IMR-90 (cell line): Measurements from ENCODE around the gene DIP2C. TPM values are rescaled to one million over a fixed set of nuclear protein-coding genes. Genes with fewer than 3 reads are reported as not detected.
A peak's percentile ranks its signal among the peaks of the same experiment; 100 is the strongest.

ENCODE experiments used
- ATAC-seq: fragments of 200-7000 bp; cut with Tn5 transposase; 2 replicates; pipeline ENCODE4 v1.9.1; 2020; ENCODE audit warnings: low read depth, mild to moderate bottlenecking, moderate library complexity
- BruUV-seq: library from RNA; stranded (reverse); fragments of 400-500 nt; replicated peaks from 2 replicates; lab custom pipeline; 2021; lab: Mats Ljungman, UMichigan
- CTCF ChIA-PET: fragments of 300-600 bp; formaldehyde crosslinking; extraction: SDS; loops from one replicate; lab custom pipeline; 2021; ENCODE audit warnings: antibody characterized with exemption; lab: Yijun Ruan, JAX
- POLR2A ChIA-PET: fragments of 300-600 bp; sonication (Branson Sonifier 250); formaldehyde crosslinking; loops from one replicate; lab custom pipeline; 2022; ENCODE audit warnings: antibody characterized with exemption; ENCODE audit not compliant: unreplicated experiment; lab: Charles Lee
- DNase-seq: peaks from one replicate; pipeline ENCODE4 v3.0.0; 2013
- H2AFZ ChIP-seq: replicated peaks from 2 replicates; pipeline ENCODE3; 2013; ENCODE audit warnings: low read length, mild to moderate bottlenecking; ENCODE audit not compliant: poor library complexity
- H2AK5ac ChIP-seq: 2 replicates; pipeline ENCODE4 v1.6.1; 2013; ENCODE audit warnings: low read depth, low read length, inconsistent platforms
- H2AK9ac ChIP-seq: replicated peaks from 2 replicates; pipeline ENCODE3; 2013; ENCODE audit warnings: mild to moderate bottlenecking, low read depth, low read length, moderate library complexity; ENCODE audit not compliant: poor library complexity
- H2BK120ac ChIP-seq: 2 replicates; pipeline ENCODE4 v1.6.1; 2013; ENCODE audit warnings: low read depth, low read length, inconsistent platforms
- H2BK15ac ChIP-seq: 3 replicates; pipeline ENCODE4 v1.6.1; 2013; ENCODE audit warnings: low read depth, low read length, inconsistent platforms
- H2BK20ac ChIP-seq: 2 replicates; pipeline ENCODE4 v1.6.1; 2013; ENCODE audit warnings: low read depth, mild to moderate bottlenecking, inconsistent platforms, low read length, moderate library complexity
- H2BK5ac ChIP-seq: 2 replicates; pipeline ENCODE4 v1.6.1; 2013; ENCODE audit warnings: mild to moderate bottlenecking, low read depth, low read length, inconsistent platforms; ENCODE audit not compliant: poor library complexity, severe bottlenecking
- H3K14ac ChIP-seq: replicated peaks from 2 replicates; pipeline ENCODE4 v1.6.1; 2013; ENCODE audit warnings: low read depth, low read length, inconsistent platforms
- H3K18ac ChIP-seq: 2 replicates; pipeline ENCODE4 v1.6.1; 2013; ENCODE audit warnings: low read depth, low read length, control low read depth
- H3K23ac ChIP-seq: 2 replicates; pipeline ENCODE4 v1.6.1; 2013; ENCODE audit warnings: low read depth, low read length, inconsistent platforms
- H3K27ac ChIP-seq: 2 replicates; pipeline ENCODE4 v1.5.1; 2013; ENCODE audit warnings: mild to moderate bottlenecking, control low read depth, low read length; ENCODE audit not compliant: insufficient read depth
- H3K27me3 ChIP-seq: 2 replicates; pipeline ENCODE4 v1.6.1; 2013; ENCODE audit warnings: low read length; ENCODE audit not compliant: control insufficient read depth, insufficient read depth
- H3K36me3 ChIP-seq: 2 replicates; pipeline ENCODE4 v1.6.1; 2013; ENCODE audit warnings: low read length, mixed read lengths; ENCODE audit not compliant: control insufficient read depth, insufficient read depth
- H3K4ac ChIP-seq: 2 replicates; pipeline ENCODE4 v1.6.1; 2013; ENCODE audit warnings: low read depth, low read length, inconsistent platforms
- H3K4me1 ChIP-seq: 2 replicates; pipeline ENCODE4 v1.6.1; 2013; ENCODE audit warnings: low read length, mixed read lengths; ENCODE audit not compliant: control insufficient read depth, insufficient read depth
- H3K4me2 ChIP-seq: 2 replicates; pipeline ENCODE4 v1.6.1; 2013; ENCODE audit warnings: low read depth, mild to moderate bottlenecking, control low read depth, low read length, moderate library complexity
- H3K4me3 ChIP-seq: 2 replicates; pipeline ENCODE4 v1.5.1; 2013; ENCODE audit warnings: low read depth, mild to moderate bottlenecking, control low read depth, low read length, moderate library complexity; ENCODE audit not compliant: insufficient read depth
- H3K56ac ChIP-seq: 2 replicates; pipeline ENCODE4 v1.6.1; 2013; ENCODE audit warnings: low read length, inconsistent platforms; ENCODE audit not compliant: insufficient read depth; ENCODE audit errors: extremely low read depth
- H3K79me1 ChIP-seq, 2 experiments: 2 replicates each; pipeline ENCODE4 v1.6.1; 2013; ENCODE audit warnings: low read length in 2 of 2, inconsistent platforms in 1 of 2, low read depth in 1 of 2
- H3K9ac ChIP-seq: 2 replicates; pipeline ENCODE4 v1.6.1; 2013; ENCODE audit warnings: low read depth, low read length, control low read depth
- H3K9me1 ChIP-seq: 2 replicates; pipeline ENCODE4 v1.6.1; 2013; ENCODE audit warnings: low read length, inconsistent platforms; ENCODE audit not compliant: insufficient read depth
- H3K9me3 ChIP-seq: 2 replicates; pipeline ENCODE4 v1.6.1; 2013; ENCODE audit warnings: low read length; ENCODE audit not compliant: control insufficient read depth, insufficient read depth
- H4K20me1 ChIP-seq: 2 replicates; pipeline ENCODE4 v1.6.1; 2013; ENCODE audit warnings: low read length, inconsistent platforms; ENCODE audit not compliant: insufficient read depth
- H4K5ac ChIP-seq: 2 replicates; pipeline ENCODE4 v1.6.1; 2013; ENCODE audit warnings: mild to moderate bottlenecking, low read depth, low read length, control low read depth
- H4K8ac ChIP-seq, 2 experiments: 2 replicates each; pipeline ENCODE4 v1.6.1; 2013; ENCODE audit warnings: low read depth in 2 of 2, low read length in 2 of 2, control low read depth in 1 of 2, inconsistent platforms in 1 of 2
- H4K91ac ChIP-seq: 2 replicates; pipeline ENCODE4 v1.6.1; 2013; ENCODE audit warnings: low read depth, low read length, inconsistent platforms; ENCODE audit not compliant: insufficient read depth
- CEBPB ChIP-seq: IDR thresholded peaks from 2 replicates; pipeline ENCODE4 v1.6.1; 2012; ENCODE audit warnings: low read depth, low read length, improper control_type of control experiment
- MAFK ChIP-seq: IDR thresholded peaks from 2 replicates; pipeline ENCODE4 v1.6.1; 2012; ENCODE audit warnings: low read depth, low read length, improper control_type of control experiment
- NFE2L2 ChIP-seq: fragments of 150-350 bp; IDR thresholded peaks from 2 replicates; pipeline ENCODE4 v1.6.1; 2016; ENCODE audit warnings: low read depth, mild to moderate bottlenecking, low read length
- POLR2A ChIP-seq: IDR thresholded peaks from 2 replicates; pipeline ENCODE4 v1.6.1; 2012; ENCODE audit warnings: mild to moderate bottlenecking, low read depth, low read length
- RCOR1 ChIP-seq: IDR thresholded peaks from 2 replicates; pipeline ENCODE4 v1.6.1; 2012; ENCODE audit warnings: mild to moderate bottlenecking, low read length, improper control_type of control experiment; ENCODE audit not compliant: insufficient replicate concordance
- WGBS, 2 experiments: methylation state at CpG; one replicate each; pipeline versions ENCODE4 v1.1.5 to v1.1.7; 2013; ENCODE audit warnings: missing lambda C conversion rate in 2 of 2; ENCODE audit not compliant: insufficient read length in 1 of 2; ENCODE audit errors: extremely low coverage in 2 of 2; 5-methylcytosine and 5-hydroxymethylcytosine counted together
- dilution Hi-C: fragments of 300-500 bp; cut with HindIII; formaldehyde crosslinking; loops from one replicate; pipeline ENCODE4 v1.14.3; 2018; ENCODE audit warnings: low sequenced_read_pairs; ENCODE audit not compliant: unreplicated experiment
- in situ Hi-C: fragments of 300-500 bp; cut with MboI; formaldehyde crosslinking; loops from 3 replicates; pipeline ENCODE4 v1.14.3; 2019; ENCODE audit warnings: low sequenced_read_pairs, inconsistent platforms, mixed read lengths
- intact Hi-C: fragments of 100-400 bp; cut with micrococcal nuclease; formaldehyde crosslinking; loops from 2 replicates; pipeline ENCODE4 v1.10.0; 2022
- polyA plus RNA-seq, 3 experiments: library from polyadenylated mRNA; depleted of rRNA; stranded (reverse); fragments of >200 nt; gene quantifications; 2 replicates each; pipeline ENCODE4 v1.2.3, GENCODE V29; 2012; ENCODE audit warnings: low replicate concordance in 1 of 3
- total RNA-seq: library from RNA; depleted of rRNA; stranded (reverse); fragments of >200 nt; gene quantifications from 2 replicates; pipeline ENCODE4 v1.2.3, GENCODE V29; 2012

Gene DIP2C
- total and polyA plus RNA-seq, 2 of the 4 experiments (the other 2 are of a cell fraction): 8.6 to 17.3 TPM

DNA sequence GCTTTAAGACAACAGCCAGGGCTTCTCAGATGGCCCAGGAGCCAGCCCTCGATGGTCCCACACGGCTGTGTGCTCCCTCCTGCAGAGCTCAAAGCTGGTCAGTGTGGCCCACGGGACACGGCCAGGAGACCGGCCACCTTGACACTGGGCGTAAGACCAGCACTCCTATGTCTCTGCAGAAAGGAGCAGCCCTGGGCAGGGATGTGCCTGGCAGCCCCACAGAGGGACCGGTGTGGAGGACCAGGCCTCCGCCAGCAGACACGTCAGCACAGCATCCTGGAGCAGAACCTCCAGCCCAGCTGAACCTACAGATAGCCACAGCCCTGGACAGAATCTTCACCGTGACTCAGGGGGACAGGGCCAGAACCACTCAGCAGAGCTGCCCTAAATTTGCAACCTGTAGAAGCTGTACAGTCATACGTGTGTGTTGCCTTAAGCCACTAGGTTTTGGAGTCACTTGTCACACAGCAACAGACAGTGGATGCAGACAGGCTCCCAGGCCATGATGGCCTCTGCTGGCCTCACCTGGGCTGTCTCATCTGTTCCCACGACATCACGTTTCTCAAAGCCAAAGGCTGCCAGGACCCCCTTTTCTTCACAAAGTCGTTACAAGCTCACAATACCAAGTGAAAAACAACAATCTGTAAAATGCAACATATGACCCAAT lies 132.4 kb downstream of the DIP2C start:
- H3K9me1 ChIP-seq: peaks cover 36% of the 10 kb centered on the region
- POLR2A ChIA-PET: no interaction called here
- H3K18ac ChIP-seq: no peak overlapping the region
- no peak overlapping the region for H3K14ac ChIP-seq
- no peak overlapping the region for H3K4ac ChIP-seq
- H3K56ac ChIP-seq: no peak overlapping the region
- H4K91ac ChIP-seq: no peak overlapping the region
- H3K4me3 ChIP-seq: no peak overlapping the region
- peaks cover 90% of the 10 kb centered on the region for H4K20me1 ChIP-seq
- dilution Hi-C loops: no loop called here
- BruUV-seq: no TSS peak
- no peak overlapping the region for H3K23ac ChIP-seq
- no peak overlapping the region for H3K4me2 ChIP-seq
- peak overlapping the region; percentile 9 for H2AK9ac ChIP-seq
- CTCF ChIA-PET: no interaction called here
- H2BK120ac ChIP-seq: no peak overlapping the region
- H4K8ac ChIP-seq: no peak overlapping the region
- H4K5ac ChIP-seq: no peak overlapping the region
- no peak overlapping the region for H2AK5ac ChIP-seq
- H3K79me1 ChIP-seq: peaks cover 45 to 89% of the 10 kb centered on the region in 2 experiments
- peaks cover 14% of the 10 kb centered on the region for H3K4me1 ChIP-seq
- in situ Hi-C loops: no loop called here
- no peak for DNase-seq
- no peak overlapping the region for H3K27ac ChIP-seq
- no peak overlapping the region for H3K9ac ChIP-seq
- no peak for TF ChIP-seq NFE2L2
- TF ChIP-seq POLR2A: no peak
- TF ChIP-seq MAFK: no peak
- no peak for TF ChIP-seq CEBPB
- TF ChIP-seq RCOR1: no peak
- intact Hi-C loops: no loop called here
- no peak for ATAC-seq
- 97% methylated on average over 10 of the region's 14 CpGs; no CpG with 5 or more reads in 1 of the 2 experiments for WGBS, 2 experiments
- peak overlapping the region; percentile 45 for H2AFZ ChIP-seq
- H3K9me3 ChIP-seq: no peaks in the 10 kb centered on the region
- no peak overlapping the region for H2BK20ac ChIP-seq
- H2BK5ac ChIP-seq: no peak overlapping the region
- no peak overlapping the region for H2BK15ac ChIP-seq
- no peaks in the 10 kb centered on the region for H3K27me3 ChIP-seq
- no peaks in the 10 kb centered on the region for H3K36me3 ChIP-seq
